Measurements from ENCODE around the gene C1orf115.

C1orf115 gene

GRCh38 chr1:220747437-220748088 is 57.4 kb downstream of the C1orf115 start:
- Histone ChIP-seq H3K36me3 (ENCODE audit: insufficient read depth, low read length) (no peaks in the 10 kb centered on the region), H3K9ac (ENCODE audit: low read depth, low read length, poor library complexity, severe bottlenecking) (no peak overlapping the region), H3K4me1 (ENCODE audit: insufficient read depth, low read length, poor library complexity, severe bottlenecking) (no peaks in the 10 kb centered on the region), H2AFZ (ENCODE audit: low read length) (no peak overlapping the region), H3K79me2 (ENCODE audit: insufficient read depth, low read length) (no peaks in the 10 kb centered on the region), H4K20me1 (ENCODE audit: insufficient read depth, low read length, poor library complexity, severe bottlenecking) (no peaks in the 10 kb centered on the region), H3F3A (ENCODE audit: low read depth) (no peaks in the 10 kb centered on the region), H3K9me2 (replicated peaks; ENCODE audit: low read depth, low read length) (no peaks in the 10 kb centered on the region), H3K4me3 (ENCODE audit: low read length, poor library complexity, severe bottlenecking) (no peak overlapping the region), H3K27me3 (ENCODE audit: insufficient read depth, low read length, poor library complexity, severe bottlenecking) (no peaks in the 10 kb centered on the region), H3K9me3 (ENCODE audit: insufficient read depth, low read depth, low read length) (no peaks in the 10 kb centered on the region), H3K4me2 (ENCODE audit: low read depth, low read length, poor library complexity, severe bottlenecking) (no peak overlapping the region)
- no peak for TF ChIP-seq EZH2phosphoT487 (IDR thresholded peaks at IDR 0.05; ENCODE audit: borderline replicate concordance)
- TF ChIP-seq CTCF (conservative IDR thresholded peaks at IDR 0.05; ENCODE audit: low read length): no peak

GRCh38 chr1:220748089-220748934 is 58.1 kb downstream of the C1orf115 start, which contains the start of gene MTARC2:
Gene MTARC2, plus strand, starts transcription at chr1:220748322. Its CDS starts 210 bp downstream, at chr1:220748532.
- no peak for TF ChIP-seq EZH2phosphoT487 (IDR thresholded peaks at IDR 0.05; ENCODE audit: borderline replicate concordance)
- TF ChIP-seq CTCF (conservative IDR thresholded peaks at IDR 0.05; ENCODE audit: low read length): no peak
- no peaks in the 10 kb centered on the region for H3K4me1 ChIP-seq (ENCODE audit: insufficient read depth, low read length, poor library complexity, severe bottlenecking)
- H3K4me3 ChIP-seq (ENCODE audit: low read length, poor library complexity, severe bottlenecking): no peak within 1 kb of the TSS
- H3K36me3 ChIP-seq (ENCODE audit: insufficient read depth, low read length): no peaks in the 10 kb centered on the region
- no peak within 1 kb of the TSS for H3K9ac ChIP-seq (ENCODE audit: low read depth, low read length, poor library complexity, severe bottlenecking)
- H3K79me2 ChIP-seq (ENCODE audit: insufficient read depth, low read length): no peaks in the 10 kb centered on the region
- H3K4me2 ChIP-seq (ENCODE audit: low read depth, low read length, poor library complexity, severe bottlenecking): no peak within 1 kb of the TSS
- no peaks in the 10 kb centered on the region for H3K9me2 ChIP-seq (replicated peaks; ENCODE audit: low read depth, low read length)
- no peak within 1 kb of the TSS for H2AFZ ChIP-seq (ENCODE audit: low read length)
- no peaks in the 10 kb centered on the region for H3K27me3 ChIP-seq (ENCODE audit: insufficient read depth, low read length, poor library complexity, severe bottlenecking)
- H4K20me1 ChIP-seq (ENCODE audit: insufficient read depth, low read length, poor library complexity, severe bottlenecking): no peaks in the 10 kb centered on the region
- H3F3A ChIP-seq (ENCODE audit: low read depth): no peaks in the 10 kb centered on the region
- no peaks in the 10 kb centered on the region for H3K9me3 ChIP-seq (ENCODE audit: insufficient read depth, low read depth, low read length)
